Stimulated activated CD4-positive, alpha-beta T cell treated with anti-CD3 and anti-CD28 coated beads, Interleukin-1b, Interleukin-23, amount 100 ng/mL, for 4 hours (primary cell): ENCODE results near the gene SND1.
"Not testable (repeated sequence)": the region's sequence is repeated elsewhere in the genome, so short reads cannot be mapped to it uniquely, and the experiment has no call there.

Experiments used
- DNase-seq, 2 donors: peaks; one replicate each; pipeline ENCODE4 v3.0.0-alpha.2; 2020; ENCODE audit warnings: low read depth in 2 of 2

SND1 gene

GRCh38 chr7:127888411-127888810 is 236.4 kb downstream of the SND1 start:
- no peak for DNase-seq

GRCh38 chr7:127888825-127889224 is 236.8 kb downstream of the SND1 start:
- no peak for DNase-seq

- no peak for DNase-seq
Measured at GRCh38 chr7:127889677-127890076, 237.7 kb downstream of the SND1 start.

GRCh38 chr7:127890726-127891125 is 238.7 kb downstream of the SND1 start:
- DNase-seq: no peak

GRCh38 chr7:127891144-127891543 is 239.2 kb downstream of the SND1 start:
- no peak for DNase-seq

- DNase-seq: no peak
Measured at GRCh38 chr7:127891854-127892438, 240.0 kb downstream of the SND1 start.

GRCh38 chr7:127892488-127893314 is 240.7 kb downstream of the SND1 start:
- no peak for DNase-seq

- no peak for DNase-seq
Measured at GRCh38 chr7:127893547-127893946, 241.6 kb downstream of the SND1 start.

GRCh38 chr7:127894588-127894987 is 242.6 kb downstream of the SND1 start:
- no peak for DNase-seq

GRCh38 chr7:127895360-127895759 is 243.4 kb downstream of the SND1 start:
- DNase-seq: no peak

- no peak for DNase-seq
Measured at GRCh38 chr7:127895814-127896280, 243.9 kb downstream of the SND1 start.

GRCh38 chr7:127896659-127897058 is 244.7 kb downstream of the SND1 start:
- no peak for DNase-seq

- no peak for DNase-seq
Measured at GRCh38 chr7:127897704-127898454, 245.9 kb downstream of the SND1 start.

- DNase-seq: no peak
Measured at GRCh38 chr7:127899411-127899810, 247.4 kb downstream of the SND1 start.

GRCh38 chr7:127900141-127900540 is 248.1 kb downstream of the SND1 start:
- no peak for DNase-seq

GRCh38 chr7:127900732-127901685 is 249.0 kb downstream of the SND1 start:
- DNase-seq: no peak

GRCh38 chr7:127901895-127902703 is 250.1 kb downstream of the SND1 start:
- DNase-seq: no peak

- DNase-seq: not testable (repeated sequence)
Measured at GRCh38 chr7:127902753-127903152, 250.8 kb downstream of the SND1 start.

GRCh38 chr7:127903892-127904669 is 252.1 kb downstream of the SND1 start:
- no peak for DNase-seq

GRCh38 chr7:127904670-127904985 is 252.6 kb downstream of the SND1 start:
- no peak for DNase-seq
